Epithelial cell of esophagus (primary cell): Measurements from ENCODE around the gene APH1A.

Experiments used
- DNase-seq: peaks from one replicate; pipeline ENCODE4 v3.0.0; 2010; ENCODE audit warnings: low read depth
- H3K4me3 ChIP-seq: 2 replicates; pipeline ENCODE4 v1.5.1; 2011; ENCODE audit warnings: mild to moderate bottlenecking, low read length, control low read depth
- CTCF ChIP-seq: IDR thresholded peaks from 2 replicates; pipeline ENCODE4 v1.5.1; 2011; ENCODE audit warnings: low read depth, mild to moderate bottlenecking, low read length, control low read depth, inconsistent platforms; ENCODE audit not compliant: insufficient read depth; ENCODE audit errors: missing control alignments

Gene APH1A

GRCh38 chr1:150295476-150295875 is 26.7 kb upstream of the APH1A start:
- no peak for TF ChIP-seq CTCF
- peak; percentile 23 for DNase-seq
- H3K4me3 ChIP-seq, result no peak overlapping the region

- DNase-seq, result peak; percentile 89
- peak within 1 kb of the TSS; percentile 67 for H3K4me3 ChIP-seq
- TF ChIP-seq CTCF, result no peak
These were observed 24.8 kb upstream of the APH1A start, which contains the start of gene MRPS21 for GRCh38 chr1:150293433-150294253. Gene MRPS21, plus strand, starts transcription at chr1:150293861. Its CDS starts 506 bp downstream, at chr1:150294367.

- no peak for TF ChIP-seq CTCF
- no peak overlapping the region for H3K4me3 ChIP-seq
- no peak for DNase-seq
These were observed 20.0 kb upstream of the APH1A start for GRCh38 chr1:150288822-150289221.

GRCh38 chr1:150288382-150288781 is 19.6 kb upstream of the APH1A start:
- DNase-seq, result no peak
- no peak for TF ChIP-seq CTCF
- H3K4me3 ChIP-seq, result no peak overlapping the region

- DNase-seq, result no peak
- no peak for TF ChIP-seq CTCF
- peak overlapping the region; percentile 78 for H3K4me3 ChIP-seq
These were observed 14.4 kb upstream of the APH1A start for GRCh38 chr1:150283260-150283659.

- no peak for DNase-seq
- H3K4me3 ChIP-seq, result peak overlapping the region; percentile 78
- TF ChIP-seq CTCF, result no peak
These were observed 13.7 kb upstream of the APH1A start for GRCh38 chr1:150282558-150282958.
